ENCODE results near the gene KCNJ5.

KCNJ5 gene

DNA sequence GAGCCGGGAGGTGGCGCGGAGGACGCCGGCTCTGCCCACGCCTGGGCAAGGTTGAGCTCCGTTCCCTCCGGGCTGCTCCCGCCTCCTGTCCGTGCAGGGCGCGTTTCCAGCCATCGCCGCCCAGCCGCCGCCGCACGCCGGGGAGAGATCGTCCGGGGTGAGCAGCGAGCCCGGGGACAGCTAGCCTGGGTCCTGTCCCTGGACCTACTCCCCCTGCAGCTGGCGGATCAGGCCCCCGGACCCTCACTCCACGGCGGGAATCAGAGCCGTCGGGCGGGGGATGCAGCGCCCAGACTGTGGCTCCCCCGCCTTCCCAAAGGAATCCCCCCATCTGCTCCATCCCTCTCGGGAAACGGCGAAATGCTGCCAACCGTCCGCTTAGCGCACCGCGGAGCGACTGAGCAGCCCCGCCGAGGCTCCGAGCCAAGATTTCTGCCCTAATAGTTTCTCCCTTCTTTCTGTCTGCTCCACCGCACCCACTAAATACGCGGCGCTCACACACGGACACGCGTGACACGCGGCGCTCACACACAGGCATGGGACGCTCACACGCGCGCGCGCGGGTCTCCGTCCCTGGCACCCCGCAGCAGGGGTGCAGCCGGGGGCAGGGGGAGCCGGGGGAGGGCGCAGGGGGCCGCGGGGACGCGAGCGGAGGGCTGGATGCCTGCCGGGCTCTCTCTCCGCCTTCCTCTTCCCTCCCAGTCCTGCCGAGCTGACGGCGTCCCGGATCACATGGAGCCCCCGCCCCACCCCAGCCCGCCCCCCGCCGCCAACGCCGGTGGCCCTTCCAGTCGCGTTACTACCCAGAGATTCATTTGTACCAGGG lies at the start of gene KCNJ5:
KCNJ5 (plus strand) TSS at position 814 of the 826 bp plus-strand sequence. CDS start 19,918 bp downstream, outside the sequence.
- no peak for DNase-seq

DNA sequence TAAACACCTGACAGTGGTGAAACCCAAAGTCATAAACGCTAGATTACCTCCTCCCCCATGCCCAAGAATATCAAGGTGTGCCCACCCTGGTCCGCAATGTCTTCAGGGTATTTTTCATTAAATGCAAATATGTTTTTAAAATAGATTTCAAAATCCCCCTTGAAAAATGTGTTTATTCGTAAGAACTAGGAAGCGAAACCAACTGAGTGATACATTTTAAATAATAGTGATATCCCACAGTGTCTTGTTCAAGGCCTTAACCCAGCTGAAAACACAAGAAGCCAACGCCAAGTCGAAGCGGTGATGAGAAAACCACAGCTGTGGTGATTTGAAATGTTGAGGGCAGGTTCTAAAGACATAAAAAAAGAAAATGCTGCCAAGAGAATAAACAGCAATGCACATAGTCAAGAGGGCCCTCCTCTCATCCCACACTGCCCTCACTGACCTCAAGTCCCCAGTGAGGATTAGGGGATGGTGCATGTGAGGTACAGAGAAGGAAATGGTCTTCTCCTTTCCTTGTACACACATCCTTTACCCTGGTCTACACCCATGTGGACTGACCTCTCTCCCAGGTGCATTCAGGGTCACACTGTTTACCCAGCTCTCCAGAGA lies 49.6 kb upstream of the KCNJ5 start:
- no peak for DNase-seq

DNA sequence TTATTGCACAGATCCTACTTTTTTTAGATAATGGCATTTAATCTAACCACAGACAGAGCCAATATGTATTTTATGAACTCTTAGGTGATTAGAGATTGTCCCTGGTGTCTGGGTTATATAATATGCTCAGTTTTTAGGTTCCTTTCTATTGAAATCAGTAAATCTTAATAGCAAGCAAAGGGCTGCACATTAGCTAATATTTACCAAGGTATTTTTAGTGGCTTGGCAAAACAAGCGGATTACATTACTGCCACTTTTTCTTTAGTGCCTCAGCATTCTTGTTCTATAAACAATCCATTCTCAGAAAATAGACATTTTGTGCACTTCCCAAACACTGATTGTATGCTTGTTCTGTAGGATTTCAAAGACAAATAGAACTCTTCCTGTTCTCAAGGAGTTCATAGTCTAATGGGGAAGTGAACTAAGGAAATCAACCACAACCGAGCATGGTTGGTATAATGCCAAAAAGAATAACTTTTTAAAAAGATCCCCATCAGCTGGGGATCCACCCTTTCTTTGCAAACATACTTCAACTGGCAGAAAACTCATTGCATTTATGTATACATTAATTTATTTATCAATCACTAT lies 47.9 kb upstream of the KCNJ5 start:
- DNase-seq = no peak

DNA sequence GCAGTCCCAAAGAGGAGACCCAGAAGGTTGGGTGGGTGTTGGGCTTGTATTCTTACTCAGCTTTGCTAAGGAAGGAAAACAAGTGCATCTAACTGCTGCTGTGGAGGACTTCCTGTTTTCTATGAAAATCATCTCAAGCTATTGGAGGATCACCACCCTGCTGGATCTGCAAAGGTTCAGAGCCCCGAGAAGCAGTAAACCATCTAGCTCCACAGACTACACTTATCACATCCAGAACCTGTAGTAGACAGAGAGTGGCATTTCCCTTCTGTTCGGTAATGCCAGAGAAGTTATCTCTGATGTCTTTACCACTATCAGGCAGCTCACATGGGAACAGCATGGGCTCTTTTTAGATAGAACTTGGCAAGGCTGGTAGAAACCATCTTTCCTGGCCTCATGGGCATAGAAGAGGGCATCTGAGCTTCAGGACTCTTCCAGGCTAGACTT lies 45.8 kb upstream of the KCNJ5 start:
- DNase-seq = no peak

DNA sequence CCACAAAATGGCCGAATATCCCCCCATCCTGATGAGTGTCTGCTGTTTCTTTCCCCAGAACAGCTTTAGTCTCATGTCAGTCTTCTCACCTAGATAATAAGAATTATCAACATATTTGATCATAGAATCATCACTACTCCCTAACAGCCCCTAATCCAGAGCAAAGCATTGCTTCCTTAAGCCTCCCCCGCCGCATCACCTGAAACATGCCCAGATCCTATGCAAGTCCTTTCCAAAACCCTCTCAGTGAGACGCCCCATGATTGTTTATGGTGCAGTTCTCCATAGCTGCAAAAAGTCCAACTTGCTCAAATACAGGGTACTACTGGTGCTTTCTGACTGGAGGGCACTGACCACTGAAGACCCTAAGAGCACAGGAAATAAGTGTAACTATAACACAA lies 44.2 kb upstream of the KCNJ5 start:
- DNase-seq = no peak

DNA sequence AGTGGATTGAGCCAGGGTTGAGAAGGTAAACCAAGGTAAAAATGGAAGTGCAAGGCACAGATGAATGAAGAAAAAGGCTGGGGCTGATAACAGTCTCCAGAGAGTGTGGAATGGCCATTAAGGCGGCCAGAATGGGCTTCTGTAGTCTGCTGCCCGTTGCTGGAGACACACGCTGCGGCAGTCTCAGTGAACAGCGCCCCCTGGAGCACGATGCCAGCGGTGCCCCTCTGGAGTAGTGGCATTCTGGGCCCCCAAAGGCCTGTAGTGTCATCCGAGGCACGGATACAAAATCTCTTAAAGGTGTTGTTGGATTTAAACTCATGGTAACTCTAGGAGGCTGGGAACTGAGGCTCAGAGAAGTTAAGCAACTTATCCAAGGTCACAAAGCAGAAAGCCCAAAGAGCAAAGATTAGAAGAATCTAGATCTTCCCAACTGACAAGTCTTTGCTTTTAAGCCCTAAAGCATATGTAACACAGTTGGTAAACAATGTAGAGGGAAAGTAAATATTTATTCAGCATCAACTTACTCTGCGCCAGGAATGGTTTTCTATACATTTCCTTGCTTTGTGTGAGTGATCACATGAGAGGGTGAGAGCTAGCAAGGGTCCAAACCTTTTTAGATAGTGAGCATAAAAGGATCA lies 42.2 kb upstream of the KCNJ5 start:
- peak in 1 of 2 experiments; percentile 31 for DNase-seq

DNA sequence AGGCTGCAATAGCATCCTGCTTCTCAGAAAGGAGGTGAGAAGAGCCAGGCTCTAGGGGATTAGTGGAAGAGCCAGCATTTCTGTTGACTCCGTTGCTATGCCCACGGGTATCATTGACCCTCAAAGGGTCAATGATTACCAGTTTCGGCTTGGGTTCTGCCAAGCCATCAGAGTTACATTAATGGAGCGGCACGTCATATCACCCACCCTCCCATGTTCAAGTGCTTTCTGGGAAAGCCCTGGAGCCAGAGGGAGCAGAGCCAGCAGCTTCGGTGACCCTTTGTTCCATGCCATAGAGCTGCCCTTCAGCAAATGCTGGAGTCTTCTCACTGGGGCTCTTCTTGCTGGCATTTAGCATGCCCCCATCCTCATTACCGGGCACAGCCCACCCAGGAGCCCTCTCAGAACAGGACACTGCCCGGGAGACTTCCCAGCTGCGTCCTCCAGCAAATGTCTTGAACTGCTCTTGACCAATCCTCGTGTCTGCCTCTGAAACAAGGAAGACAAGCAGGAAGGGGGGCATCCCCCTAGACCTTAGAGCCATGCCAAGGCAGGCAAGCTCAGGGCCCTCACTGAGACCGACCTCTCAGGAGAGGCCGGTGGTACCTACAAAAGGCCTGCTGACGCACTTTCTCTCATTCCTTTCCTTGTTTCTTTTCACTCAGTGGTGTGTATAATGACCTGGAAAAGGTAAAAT lies 38.7 kb upstream of the KCNJ5 start:
- DNase-seq = no peak

DNA sequence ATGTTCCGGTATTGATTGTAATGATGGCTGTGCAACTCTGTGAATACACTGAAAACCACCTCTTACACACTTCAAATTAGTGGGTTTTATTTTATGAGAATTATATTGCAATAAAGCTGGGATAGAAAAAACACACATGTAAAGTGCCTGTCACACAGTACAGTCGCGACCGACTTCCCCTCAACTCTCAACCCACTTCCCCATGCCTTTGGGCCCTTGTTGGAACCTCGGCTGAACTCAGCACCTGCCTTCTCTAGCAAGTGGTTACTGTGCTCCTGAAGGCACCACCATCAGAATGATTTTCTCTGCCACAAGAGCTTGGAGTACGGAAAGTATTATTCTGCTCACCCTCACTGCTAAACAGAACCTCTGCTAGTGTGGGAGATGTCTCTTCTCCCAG lies 37.6 kb upstream of the KCNJ5 start:
- DNase-seq = no peak

DNA sequence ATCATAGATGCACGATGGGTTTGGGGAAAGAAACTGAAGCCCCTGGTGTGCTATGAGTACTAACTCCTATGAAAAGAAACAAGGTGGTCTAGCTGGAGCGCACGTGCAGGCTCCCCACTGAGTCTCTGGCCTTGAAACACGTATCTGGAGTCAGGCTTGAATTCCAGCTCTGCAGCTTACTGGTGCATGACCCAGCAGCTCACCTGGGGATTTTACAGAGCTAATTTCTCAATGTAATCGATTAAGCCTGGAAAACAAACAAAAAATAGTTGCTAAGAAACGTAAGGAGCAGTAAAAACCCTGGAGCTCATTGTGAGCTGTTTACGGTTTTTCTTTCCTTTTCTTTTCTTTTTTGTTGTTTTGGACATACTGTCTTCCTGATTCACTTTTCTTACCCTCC lies 36.3 kb upstream of the KCNJ5 start:
- DNase-seq = no peak

DNA sequence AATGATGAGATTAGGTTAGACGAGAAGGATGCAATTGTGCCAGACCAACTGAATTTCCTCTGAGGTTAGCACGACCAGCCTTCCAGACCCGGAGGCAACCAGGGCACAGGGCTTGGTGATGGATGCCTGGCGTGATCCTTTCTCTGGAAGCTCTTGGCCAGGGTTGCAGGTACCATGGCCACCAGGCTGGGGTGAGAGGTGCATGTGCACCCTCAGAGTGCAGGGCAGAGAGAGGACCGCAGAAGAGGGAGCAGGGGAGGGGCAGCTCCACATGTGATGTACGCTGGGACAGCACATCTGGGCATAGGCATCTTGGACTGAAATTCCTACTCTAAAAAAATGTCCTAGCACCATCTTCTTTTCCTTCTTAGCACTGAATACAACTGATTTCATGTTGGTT lies 34.9 kb upstream of the KCNJ5 start:
- DNase-seq = no peak

DNA sequence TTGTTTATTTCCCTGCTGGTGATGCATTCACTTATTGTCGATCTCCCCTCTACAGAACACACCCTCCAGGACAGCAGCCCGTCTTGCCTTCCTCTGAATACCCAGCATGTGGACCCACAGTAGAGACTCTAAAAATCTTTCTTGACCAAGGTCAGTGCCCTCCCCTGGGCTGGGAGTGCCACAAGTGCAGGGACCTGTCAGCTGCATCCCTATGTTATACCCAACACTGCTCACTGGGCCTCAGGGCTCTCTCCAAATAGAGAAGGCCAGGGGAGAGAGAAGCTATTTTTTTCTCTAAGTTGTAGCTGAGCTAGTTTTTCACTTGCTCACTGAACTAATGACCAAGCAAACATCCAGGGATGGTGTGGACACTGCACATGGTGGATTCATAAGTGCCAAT lies 33.8 kb upstream of the KCNJ5 start:
- no peak for DNase-seq

DNA sequence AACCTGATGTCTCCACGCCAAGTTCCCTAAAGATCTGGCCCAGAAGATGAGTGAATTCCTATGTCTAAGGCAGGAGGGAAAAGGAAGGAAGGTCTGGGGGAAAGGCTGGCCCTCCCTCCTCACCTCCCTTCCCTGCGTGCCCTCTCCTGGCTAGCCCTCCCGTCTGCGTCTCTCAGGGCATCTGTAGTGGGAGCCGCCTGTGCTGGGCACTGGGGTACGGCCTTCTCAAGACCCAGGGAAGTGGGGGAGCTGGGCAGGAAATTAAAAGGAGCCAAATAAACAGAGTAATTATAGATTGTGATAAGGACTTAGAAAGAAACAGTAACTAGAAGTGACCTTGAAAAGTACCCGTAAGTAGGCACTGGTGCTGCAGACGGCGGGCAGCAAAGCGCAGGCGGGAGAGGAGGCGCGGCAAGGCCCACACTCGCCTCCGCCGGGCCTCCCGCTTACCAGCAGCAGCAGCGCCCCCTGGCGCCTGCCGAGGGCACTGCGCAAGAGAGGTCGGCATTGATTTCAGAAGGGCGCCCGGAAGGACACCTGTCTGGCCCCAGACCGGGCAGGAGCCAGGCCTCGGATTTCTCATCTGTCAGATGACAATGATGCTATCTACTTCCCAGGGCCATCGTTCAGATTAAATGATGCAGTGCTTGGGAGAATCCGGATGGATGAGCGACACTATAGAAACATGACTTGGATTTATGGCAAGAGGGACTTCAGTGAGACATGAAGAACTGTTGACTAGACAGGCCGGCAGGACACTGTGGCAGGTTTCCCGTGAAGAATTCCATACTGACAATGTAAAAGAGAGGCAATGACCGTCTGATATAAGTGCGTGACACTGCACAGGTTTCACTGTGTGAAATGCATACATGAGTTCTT lies 31.4 kb upstream of the KCNJ5 start:
- no peak for DNase-seq

DNA sequence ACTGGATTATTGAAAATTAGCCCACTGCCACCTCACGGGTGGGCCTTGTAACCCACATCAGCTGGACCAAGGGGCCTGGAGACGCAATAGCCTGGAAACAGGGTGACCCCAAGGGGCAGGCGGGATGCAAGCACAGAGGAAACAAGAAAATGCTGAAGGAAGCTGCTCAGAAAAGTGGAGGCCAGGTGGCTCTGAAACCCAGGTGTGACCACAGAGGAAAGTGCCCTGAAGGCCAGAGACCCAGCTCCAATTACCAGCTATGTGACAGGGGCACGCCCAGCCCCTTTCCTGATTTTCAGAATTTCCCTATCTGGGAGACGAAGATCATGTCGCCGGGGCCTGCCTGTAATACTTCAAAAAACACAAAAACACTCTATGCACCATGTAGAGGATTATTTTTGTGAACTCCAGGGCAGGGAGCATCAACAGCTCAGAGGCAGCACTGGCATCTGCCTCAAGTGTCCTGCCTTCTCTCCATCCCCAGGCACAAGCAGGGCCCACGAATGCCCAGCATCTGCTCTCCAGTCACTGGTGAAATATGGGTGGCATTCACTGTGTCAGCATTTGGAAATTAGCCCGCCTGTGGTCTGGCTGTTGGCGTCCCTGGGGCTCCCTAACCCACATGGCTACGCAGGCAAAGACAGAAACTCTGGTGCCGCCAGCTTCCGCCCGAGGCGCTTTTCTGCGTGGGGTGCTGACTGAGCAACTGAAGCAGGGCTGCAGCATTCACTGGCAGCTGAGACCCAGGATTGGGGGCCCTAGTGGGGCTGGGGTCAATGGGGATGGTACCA lies 30.4 kb upstream of the KCNJ5 start:
- DNase-seq = no peak

DNA sequence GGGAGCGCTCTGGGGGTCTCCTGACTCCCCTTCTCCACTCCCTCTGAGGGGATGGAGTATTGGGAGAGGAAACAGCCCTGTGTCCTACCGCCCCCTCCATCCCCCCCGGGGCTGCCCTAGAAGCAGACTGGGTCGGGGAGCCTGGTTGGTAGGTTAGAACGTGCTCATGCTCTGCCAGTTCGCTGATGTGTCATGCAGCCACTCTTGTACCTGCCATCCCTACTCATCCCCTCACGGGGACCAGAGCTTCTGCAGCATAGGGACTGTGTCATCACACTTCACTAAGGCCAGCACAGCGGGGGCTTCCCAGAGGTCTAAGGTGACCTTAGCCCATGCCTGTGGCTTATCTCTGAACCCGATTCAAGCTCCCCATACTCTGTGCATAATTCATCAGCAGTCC lies 28.8 kb upstream of the KCNJ5 start:
- no peak for DNase-seq

DNA sequence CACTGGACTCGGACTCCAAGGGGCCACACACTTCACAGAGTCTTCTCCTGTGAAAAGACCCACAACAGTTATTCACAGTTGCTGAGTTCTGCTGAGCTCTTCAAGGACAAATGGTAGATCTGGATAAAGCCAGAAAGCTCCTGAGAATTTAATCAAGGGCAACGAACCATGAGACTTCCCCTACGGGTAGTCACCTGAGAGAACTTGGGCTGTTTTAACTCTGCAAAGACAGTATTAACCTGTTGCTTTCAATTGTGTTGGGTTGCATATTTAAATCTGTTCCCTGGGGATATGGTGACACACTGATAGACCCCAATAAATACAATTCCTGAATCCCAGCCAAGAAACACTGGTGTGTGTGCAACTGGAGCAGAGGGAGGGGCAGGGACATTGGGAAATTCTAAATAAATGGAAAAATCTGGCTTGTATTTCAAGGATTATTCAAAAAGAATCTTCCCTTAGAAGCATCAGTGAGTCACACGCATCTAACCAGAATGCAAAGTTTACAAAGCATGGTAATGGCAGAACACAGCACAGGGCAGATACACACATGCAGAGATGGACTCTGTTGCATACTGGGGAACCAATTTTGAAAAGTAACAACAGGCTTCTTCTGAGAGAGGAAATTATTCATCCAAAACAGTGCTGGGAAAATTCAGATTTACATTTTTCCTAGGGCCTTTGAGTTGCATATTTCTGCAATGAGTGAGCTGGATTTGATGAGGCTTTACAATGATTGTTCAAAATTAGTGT lies 28.1 kb upstream of the KCNJ5 start:
- DNase-seq = peak in 1 of 2 experiments; percentile 5

DNA sequence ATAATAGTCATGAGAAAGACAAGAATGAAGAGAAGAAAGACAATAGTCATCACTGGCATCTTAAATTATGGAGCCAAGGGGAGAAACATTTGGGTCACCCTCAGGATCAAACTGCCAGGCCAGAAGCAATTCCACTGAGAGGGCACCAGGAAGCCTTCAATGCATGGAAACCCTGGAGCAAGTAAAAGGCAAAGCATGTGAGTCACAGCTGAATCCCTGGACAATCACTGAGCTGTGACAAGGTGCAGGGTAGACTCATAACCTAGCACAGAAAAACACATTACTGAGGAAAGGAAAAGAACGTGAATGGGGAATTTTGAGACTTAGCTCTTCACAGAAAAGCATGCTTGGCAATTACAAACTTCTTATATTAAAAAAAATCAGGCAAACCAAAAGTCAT lies 25.7 kb upstream of the KCNJ5 start:
- DNase-seq = no peak

DNA sequence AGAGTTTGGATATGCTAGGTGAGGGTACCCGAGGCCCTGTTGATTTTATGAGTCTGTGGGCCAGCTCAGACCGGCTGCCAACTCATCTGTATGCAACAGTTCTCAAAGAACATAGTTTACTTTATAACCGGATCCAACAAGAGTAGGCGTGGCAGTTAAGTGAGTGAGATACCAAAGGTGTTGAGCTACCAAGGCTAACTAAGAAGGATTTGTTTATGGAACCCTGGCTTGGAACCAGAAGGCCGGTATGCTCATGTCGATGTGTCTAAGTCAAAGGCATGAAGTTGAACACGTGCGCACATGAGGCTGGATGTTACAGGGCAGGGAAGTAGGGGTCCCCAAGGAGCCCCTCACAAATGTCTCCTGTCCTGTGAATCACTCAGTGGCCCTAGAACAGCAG lies 23.9 kb upstream of the KCNJ5 start, which contains the start of gene KCNJ1:
KCNJ1 (minus strand) TSS at position 20 of the 400 bp plus-strand sequence. CDS start 27,053 bp downstream, outside the sequence.
- no peak for DNase-seq

DNA sequence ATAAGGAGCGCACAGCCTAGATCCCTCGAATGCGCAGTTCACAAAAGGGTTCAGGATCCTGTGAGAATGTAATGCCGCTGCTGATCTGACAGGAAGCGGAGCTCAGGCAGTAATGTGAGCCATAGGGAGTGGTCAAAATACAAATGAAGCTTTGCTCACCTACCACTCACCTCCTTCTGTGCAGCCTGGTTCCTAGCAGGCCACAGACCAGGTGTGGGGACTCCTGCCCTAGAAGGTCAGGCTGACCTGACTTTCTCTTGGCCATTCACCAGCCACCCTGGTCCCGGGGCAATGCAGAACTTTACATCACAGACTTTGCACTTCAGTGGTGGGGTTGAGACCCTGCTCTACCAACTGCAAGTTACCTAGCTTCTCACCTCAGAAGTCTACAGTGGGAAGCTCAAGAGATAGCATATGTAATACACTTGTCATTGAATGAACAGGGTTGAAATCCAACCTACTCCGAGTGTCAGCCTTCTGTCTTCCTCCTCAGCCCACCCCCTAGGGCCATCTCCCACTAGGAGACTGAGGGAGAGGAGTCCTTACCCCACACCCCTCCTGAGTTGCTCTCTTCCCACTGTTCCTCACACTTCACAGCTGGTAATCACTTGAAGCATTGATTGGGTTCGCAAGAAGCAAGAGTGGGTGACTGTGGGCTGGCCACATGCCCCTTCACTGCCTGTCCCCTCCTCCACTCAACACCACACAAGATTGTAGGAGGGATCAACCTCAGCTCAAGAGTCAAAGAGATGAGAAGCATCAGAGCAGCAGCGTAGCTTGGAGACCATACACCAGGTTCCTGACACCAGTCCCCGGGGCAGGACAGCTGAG lies 22.1 kb upstream of the KCNJ5 start:
- DNase-seq = no peak

DNA sequence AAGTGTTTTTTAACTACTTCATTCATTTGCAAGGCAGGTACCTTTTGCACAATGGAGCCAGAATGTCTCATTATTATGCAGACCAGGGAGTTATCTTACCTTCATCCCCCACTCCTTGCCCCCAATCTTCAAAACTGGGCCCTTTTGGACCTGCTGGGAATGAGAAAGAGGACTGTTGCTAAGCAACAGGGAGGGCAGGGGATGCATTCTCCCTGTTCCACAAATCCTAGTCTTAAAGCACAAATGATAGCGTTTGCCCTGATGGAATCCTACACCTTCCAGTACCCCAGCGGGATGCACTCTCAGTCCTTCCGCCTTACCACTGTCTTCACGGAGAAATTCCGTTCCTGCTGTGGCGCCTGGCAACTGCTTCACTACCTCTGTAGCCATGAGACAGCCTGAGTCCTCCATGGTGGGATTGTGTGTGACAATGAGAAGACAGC lies 20.0 kb upstream of the KCNJ5 start:
- DNase-seq = no peak

All from SW 1271 (cell line).